ENCODE measurements around the gene PMF1. TPM values are rescaled to one million over a fixed set of nuclear protein-coding genes. Genes with fewer than 3 reads are reported as not detected.
"Not testable (repeated sequence)": the region's sequence is repeated elsewhere in the genome, so short reads cannot be mapped to it uniquely, and the experiment has no call there.

The PMF1 gene
- total RNA-seq, 1 donor from 2014 or later: 80.9 TPM

DNA sequence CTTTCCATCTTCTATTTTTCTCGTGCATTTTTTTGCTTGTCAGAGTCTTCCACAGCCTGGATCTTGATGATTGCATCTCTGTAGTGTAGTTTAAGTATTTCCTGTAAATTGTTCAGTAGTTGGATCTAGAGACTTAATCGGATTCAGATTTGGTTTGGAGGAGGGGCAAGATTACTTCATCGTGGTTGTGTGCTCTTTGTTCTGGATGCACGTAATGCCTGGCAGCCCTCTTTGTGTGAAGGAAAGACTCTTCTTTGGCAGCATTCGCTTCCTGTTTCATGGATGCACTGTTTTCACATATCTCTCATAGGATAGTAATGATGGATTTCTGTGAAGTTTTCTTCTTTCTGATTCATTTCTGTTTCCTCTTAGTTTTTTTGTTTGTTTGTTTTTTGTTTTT is 45.3 kb upstream of the PMF1 start:
- Mint-ChIP-seq H3K27ac (no peak overlapping the region), H3K36me3 (ENCODE audit: insufficient read depth) (peaks cover 2% of the 10 kb centered on the region), H3K4me3 (ENCODE audit: low read depth) (no peak overlapping the region), H3K27me3 (peaks cover 5% of the 10 kb centered on the region), H3K4me1 (ENCODE audit: low read depth) (no peaks in the 10 kb centered on the region), H3K9me3 (ENCODE audit: low read depth) (no peaks in the 10 kb centered on the region)
- TF ChIP-seq, protein P1, sequence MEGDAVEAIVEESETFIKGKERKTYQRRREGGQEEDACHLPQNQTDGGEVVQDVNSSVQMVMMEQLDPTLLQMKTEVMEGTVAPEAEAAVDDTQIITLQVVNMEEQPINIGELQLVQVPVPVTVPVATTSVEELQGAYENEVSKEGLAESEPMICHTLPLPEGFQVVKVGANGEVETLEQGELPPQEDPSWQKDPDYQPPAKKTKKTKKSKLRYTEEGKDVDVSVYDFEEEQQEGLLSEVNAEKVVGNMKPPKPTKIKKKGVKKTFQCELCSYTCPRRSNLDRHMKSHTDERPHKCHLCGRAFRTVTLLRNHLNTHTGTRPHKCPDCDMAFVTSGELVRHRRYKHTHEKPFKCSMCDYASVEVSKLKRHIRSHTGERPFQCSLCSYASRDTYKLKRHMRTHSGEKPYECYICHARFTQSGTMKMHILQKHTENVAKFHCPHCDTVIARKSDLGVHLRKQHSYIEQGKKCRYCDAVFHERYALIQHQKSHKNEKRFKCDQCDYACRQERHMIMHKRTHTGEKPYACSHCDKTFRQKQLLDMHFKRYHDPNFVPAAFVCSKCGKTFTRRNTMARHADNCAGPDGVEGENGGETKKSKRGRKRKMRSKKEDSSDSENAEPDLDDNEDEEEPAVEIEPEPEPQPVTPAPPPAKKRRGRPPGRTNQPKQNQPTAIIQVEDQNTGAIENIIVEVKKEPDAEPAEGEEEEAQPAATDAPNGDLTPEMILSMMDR (IDR thresholded peaks at IDR 0.05; ENCODE audit: unreplicated experiment): no peak
- DNase-seq (ENCODE audit: low spot score, unreplicated experiment): no peak

DNA sequence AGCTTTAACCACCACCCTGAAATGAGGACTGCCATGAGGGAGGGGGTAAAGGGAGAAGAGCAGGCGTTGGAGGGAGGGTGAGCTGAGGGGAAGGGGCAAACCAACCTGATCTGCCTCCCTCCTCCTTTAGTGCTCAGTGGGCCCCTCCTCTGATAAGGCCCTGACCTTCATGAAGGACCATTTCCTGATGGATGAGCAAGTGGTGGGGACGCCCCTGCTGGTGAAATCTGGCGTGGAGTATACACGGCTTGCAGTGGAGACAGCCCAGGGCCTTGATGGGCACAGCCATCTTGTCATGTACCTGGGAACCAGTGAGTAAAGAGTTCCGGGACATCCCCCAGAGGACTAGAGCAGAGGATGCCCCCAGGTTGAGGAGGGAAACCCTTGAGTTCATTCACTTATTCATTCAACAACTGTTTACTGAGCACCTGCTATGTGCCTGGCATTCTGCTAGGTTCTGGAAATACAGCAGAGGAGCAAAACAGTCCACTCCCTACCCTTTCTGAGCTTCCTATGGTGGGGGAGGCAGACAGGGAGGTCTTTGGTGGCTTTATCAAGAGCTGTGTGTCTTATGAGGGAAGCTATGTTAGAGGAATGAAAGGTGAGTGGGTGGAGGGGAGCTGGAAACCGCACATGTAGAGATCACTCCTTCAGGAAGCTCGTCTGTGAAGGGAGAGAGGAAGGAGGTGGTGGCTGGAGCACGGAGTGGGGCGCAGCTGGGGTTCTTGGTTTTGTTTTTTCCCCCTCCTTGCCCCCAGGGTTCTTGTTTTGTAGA is 39.9 kb upstream of the PMF1 start:
- Mint-ChIP-seq H3K9me3 (ENCODE audit: low read depth) (no peaks in the 10 kb centered on the region), H3K36me3 (ENCODE audit: insufficient read depth) (no peaks in the 10 kb centered on the region), H3K4me1 (ENCODE audit: low read depth) (peaks cover 10% of the 10 kb centered on the region), H3K27me3 (peaks cover 18% of the 10 kb centered on the region), H3K4me3 (ENCODE audit: low read depth) (no peak overlapping the region), H3K27ac (no peak overlapping the region)
- TF ChIP-seq, protein P1 (IDR thresholded peaks at IDR 0.05; ENCODE audit: unreplicated experiment): no peak
- no peak for DNase-seq (ENCODE audit: low spot score, unreplicated experiment)

DNA sequence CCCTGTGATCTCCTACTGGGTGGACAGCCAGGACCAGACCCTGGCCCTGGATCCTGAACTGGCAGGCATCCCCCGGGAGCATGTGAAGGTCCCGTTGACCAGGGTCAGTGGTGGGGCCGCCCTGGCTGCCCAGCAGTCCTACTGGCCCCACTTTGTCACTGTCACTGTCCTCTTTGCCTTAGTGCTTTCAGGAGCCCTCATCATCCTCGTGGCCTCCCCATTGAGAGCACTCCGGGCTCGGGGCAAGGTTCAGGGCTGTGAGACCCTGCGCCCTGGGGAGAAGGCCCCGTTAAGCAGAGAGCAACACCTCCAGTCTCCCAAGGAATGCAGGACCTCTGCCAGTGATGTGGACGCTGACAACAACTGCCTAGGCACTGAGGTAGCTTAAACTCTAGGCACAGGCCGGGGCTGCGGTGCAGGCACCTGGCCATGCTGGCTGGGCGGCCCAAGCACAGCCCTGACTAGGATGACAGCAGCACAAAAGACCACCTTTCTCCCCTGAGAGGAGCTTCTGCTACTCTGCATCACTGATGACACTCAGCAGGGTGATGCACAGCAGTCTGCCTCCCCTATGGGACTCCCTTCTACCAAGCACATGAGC is 36.1 kb upstream of the PMF1 start:
- Mint-ChIP-seq H3K9me3 (ENCODE audit: low read depth) (no peaks in the 10 kb centered on the region), H3K27me3 (peaks cover 15% of the 10 kb centered on the region), H3K4me3 (ENCODE audit: low read depth) (no peak overlapping the region), H3K4me1 (ENCODE audit: low read depth) (peaks cover 28% of the 10 kb centered on the region), H3K27ac (no peak overlapping the region), H3K36me3 (ENCODE audit: insufficient read depth) (no peaks in the 10 kb centered on the region)
- DNase-seq (ENCODE audit: low spot score, unreplicated experiment): no peak
- TF ChIP-seq, protein P1 (IDR thresholded peaks at IDR 0.05; ENCODE audit: unreplicated experiment): no peak

DNA sequence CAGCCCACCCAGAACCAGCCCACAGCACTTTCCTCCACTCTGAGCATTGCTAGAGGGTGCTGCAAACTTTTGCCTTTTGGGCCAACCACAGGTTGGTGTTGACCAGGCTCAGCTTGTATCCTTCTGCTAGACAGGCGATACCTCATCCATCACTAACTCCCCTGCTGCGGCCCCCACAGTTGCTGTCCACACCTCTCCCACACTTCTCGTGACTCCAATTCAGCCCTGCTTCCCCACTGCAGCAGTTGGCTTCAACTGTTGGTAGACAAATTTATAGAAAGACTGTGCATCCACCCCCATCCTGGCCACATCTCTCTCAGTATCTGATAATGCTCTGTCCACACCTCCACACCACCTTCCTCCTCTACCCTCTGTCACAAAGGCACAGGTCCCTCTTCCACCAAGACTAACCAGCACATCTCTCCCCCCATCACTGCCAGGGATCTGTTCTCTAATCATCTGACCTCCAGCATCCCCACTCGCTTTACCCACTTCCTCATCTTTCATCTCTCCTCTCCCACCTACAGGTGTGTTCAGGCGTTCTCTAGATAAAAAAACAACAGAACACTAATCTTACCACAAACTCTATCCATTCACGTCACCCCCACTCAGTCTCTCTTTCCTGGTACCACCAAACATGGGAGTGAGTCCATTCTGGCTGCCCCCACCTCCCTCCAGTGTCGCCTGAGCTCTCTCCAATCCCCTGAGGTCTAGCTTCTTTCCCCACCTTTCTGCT is 34.7 kb upstream of the PMF1 start:
- H3K36me3 Mint-ChIP-seq (ENCODE audit: insufficient read depth): no peaks in the 10 kb centered on the region
- H3K4me3 Mint-ChIP-seq (ENCODE audit: low read depth): no peak overlapping the region
- H3K27me3 Mint-ChIP-seq: peaks cover 14% of the 10 kb centered on the region
- no peaks in the 10 kb centered on the region for H3K9me3 Mint-ChIP-seq (ENCODE audit: low read depth)
- H3K27ac Mint-ChIP-seq: no peak overlapping the region
- DNase-seq (ENCODE audit: low spot score, unreplicated experiment): no peak
- TF ChIP-seq, protein P1 (IDR thresholded peaks at IDR 0.05; ENCODE audit: unreplicated experiment): no peak
- peaks cover 34% of the 10 kb centered on the region for H3K4me1 Mint-ChIP-seq (ENCODE audit: low read depth)

DNA sequence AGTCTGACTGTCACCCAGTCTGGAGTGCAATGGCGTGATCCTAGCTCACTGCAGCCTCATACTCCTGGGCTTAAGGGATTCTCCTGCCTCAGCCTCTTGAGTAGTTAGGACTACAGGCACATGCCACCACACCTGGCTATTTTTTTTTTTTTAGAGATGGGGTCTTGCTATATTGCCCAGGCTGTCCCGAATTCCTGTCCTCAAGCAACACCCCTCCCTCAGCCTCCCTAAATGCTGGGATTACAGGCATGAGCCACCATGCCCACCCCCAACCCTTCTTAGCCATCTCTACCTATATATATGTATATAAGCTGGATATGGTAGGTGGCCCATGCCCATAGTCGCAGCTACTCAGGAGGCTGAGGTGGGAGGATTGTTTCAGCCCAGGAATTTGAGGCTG is 32.3 kb upstream of the PMF1 start:
- Mint-ChIP-seq H3K9me3 (ENCODE audit: low read depth) (no peaks in the 10 kb centered on the region), H3K27me3 (peaks cover 4% of the 10 kb centered on the region), H3K36me3 (ENCODE audit: insufficient read depth) (no peaks in the 10 kb centered on the region), H3K4me1 (ENCODE audit: low read depth) (peaks cover 38% of the 10 kb centered on the region), H3K27ac (no peak overlapping the region), H3K4me3 (ENCODE audit: low read depth) (no peak overlapping the region)
- DNase-seq (ENCODE audit: low spot score, unreplicated experiment): no peak
- TF ChIP-seq, protein P1 (IDR thresholded peaks at IDR 0.05; ENCODE audit: unreplicated experiment): no peak

DNA sequence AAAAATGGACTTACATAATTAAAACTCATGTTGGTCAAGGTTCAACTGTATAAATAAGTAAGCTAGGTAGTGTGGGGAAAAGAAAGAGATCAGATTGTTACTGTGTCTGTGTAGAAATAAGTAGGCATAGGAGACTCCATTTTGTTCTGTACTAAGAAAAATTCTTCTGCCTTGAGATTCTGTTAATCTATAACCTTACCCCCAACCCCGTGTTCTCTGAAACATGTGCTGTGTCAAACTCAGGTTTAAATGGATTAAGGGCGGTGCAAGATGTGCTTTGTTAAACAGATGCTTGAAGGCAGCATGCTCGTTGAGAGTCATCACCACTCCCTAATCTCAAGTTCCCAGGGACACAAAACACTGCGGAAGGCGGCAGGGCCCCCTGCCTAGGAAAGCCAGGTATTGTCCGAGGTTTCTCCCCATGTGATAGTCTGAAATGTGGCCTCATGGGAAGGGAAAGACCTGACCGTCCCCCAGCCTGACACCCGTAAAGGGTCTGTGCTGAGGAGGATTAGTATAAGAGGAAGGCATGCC is 31.3 kb upstream of the PMF1 start:
- H3K9me3 Mint-ChIP-seq (ENCODE audit: low read depth); DNase-seq (ENCODE audit: low spot score, unreplicated experiment); H3K36me3 Mint-ChIP-seq (ENCODE audit: insufficient read depth); H3K27me3 Mint-ChIP-seq: not testable (repeated sequence)
- Mint-ChIP-seq H3K4me1 (ENCODE audit: low read depth) (peaks cover 38% of the 10 kb centered on the region), H3K27ac (peak overlapping the region; percentile 94), H3K4me3 (ENCODE audit: low read depth) (peak overlapping the region; percentile 23)

DNA sequence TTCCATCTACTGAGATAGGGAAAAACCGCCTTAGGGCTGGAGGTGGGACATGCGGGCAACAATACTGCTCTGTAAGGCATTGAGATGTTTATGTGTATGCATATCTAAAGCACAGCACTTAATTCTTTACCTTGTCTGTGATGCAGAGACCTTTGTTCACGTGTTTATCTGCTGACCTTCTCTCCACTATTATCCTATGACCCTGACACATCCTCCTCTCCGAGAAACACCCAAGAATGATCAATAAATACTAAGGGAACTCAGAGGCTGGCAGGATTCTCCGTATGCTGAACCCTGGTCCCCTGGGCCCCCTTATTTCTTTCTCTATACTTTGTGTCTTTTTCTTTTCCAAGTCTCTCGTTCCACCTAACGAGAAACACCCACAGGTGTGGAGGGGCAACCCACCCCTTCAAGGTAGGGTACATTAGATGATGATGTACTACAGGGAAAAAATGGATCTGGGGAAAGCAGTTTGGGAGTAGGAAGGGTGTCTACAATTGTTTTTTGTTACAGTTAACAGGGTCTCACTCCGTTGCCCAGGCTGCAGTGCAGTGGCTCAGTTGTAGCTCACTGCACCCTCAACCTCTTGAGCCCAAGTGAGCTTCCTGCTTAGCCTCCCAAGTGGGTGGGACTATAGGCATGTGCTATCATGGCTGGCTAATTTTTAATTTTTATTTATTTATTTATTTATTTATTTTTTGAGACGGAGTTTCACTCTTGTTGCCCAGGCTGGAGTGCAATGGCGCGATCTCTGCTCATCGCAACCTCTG is 30.6 kb upstream of the PMF1 start:
- H3K27ac Mint-ChIP-seq: peak overlapping the region; percentile 94
- H3K4me3 Mint-ChIP-seq (ENCODE audit: low read depth); H3K27me3 Mint-ChIP-seq; H3K9me3 Mint-ChIP-seq (ENCODE audit: low read depth); H3K36me3 Mint-ChIP-seq (ENCODE audit: insufficient read depth); DNase-seq (ENCODE audit: low spot score, unreplicated experiment): not testable (repeated sequence)
- peaks cover 36% of the 10 kb centered on the region for H3K4me1 Mint-ChIP-seq (ENCODE audit: low read depth)
